Nephron progenitor cell (in vitro differentiated cells): ENCODE data around the gene LRRC74A.

Experiments used
- DNase-seq: peaks from one replicate; pipeline ENCODE4 v3.0.0; 2021
- H3K27ac Mint-ChIP-seq: 2 replicates; pipeline ENCODE4 v1.8.0; 2021; ENCODE audit warnings: mild to moderate bottlenecking, moderate library complexity, mixed read lengths
- H3K27me3 Mint-ChIP-seq: 2 replicates; pipeline ENCODE4 v1.8.0; 2021; ENCODE audit warnings: mild to moderate bottlenecking, low read depth, mixed read lengths; ENCODE audit not compliant: poor library complexity
- H3K36me3 Mint-ChIP-seq: 2 replicates; pipeline ENCODE4 v1.8.0; 2021; ENCODE audit warnings: low read depth, mixed read lengths
- H3K4me1 Mint-ChIP-seq: 2 replicates; pipeline ENCODE4 v1.8.0; 2021; ENCODE audit warnings: mixed read lengths
- H3K4me3 Mint-ChIP-seq: 2 replicates; pipeline ENCODE4 v1.8.0; 2021; ENCODE audit warnings: mild to moderate bottlenecking, moderate library complexity, mixed read lengths
- H3K9me3 Mint-ChIP-seq: 2 replicates; pipeline ENCODE4 v1.8.0; 2021; ENCODE audit warnings: mild to moderate bottlenecking, moderate library complexity, mixed read lengths
- CTCF ChIP-seq: fragments of 200-600 bp; sonication (generic); IDR thresholded peaks from 2 replicates; pipeline ENCODE4 v1.5.0; 2021; ENCODE audit warnings: antibody characterized with exemption

The LRRC74A gene

GRCh38 chr14:76877871-76878270, 51.7 kb downstream of the LRRC74A start:
- Mint-ChIP-seq H3K4me1 (peaks cover 9% of the 10 kb centered on the region), H3K9me3 (peaks cover 7% of the 10 kb centered on the region)

GRCh38 chr14:76880449-76880848, 54.2 kb downstream of the LRRC74A start:
- H3K36me3 Mint-ChIP-seq = no peaks in the 10 kb centered on the region
- H3K27me3 Mint-ChIP-seq = peaks cover 9% of the 10 kb centered on the region
- H3K4me3 Mint-ChIP-seq = no peak overlapping the region
- TF ChIP-seq CTCF = no peak
- DNase-seq = no peak
- peaks cover 5% of the 10 kb centered on the region for H3K4me1 Mint-ChIP-seq
- peaks cover 2% of the 10 kb centered on the region for H3K9me3 Mint-ChIP-seq
- H3K27ac Mint-ChIP-seq = no peak overlapping the region

More at GRCh38 chr14:76877871-76878270, 51.7 kb downstream of the LRRC74A start:
- H3K27me3 Mint-ChIP-seq = peaks cover 15% of the 10 kb centered on the region
- TF ChIP-seq CTCF = no peak
- H3K4me3 Mint-ChIP-seq = no peak overlapping the region
- no peaks in the 10 kb centered on the region for H3K36me3 Mint-ChIP-seq
- H3K27ac Mint-ChIP-seq = peak overlapping the region; percentile 29
- DNase-seq = no peak

- Mint-ChIP-seq H3K4me3 (no peak overlapping the region), H3K4me1 (peaks cover 5% of the 10 kb centered on the region), H3K27me3 (peaks cover 12% of the 10 kb centered on the region), H3K9me3 (no peaks in the 10 kb centered on the region), H3K27ac (no peak overlapping the region), H3K36me3 (no peaks in the 10 kb centered on the region)
- TF ChIP-seq CTCF = no peak
- no peak for DNase-seq
Measured at GRCh38 chr14:76881348-76881747, 55.1 kb downstream of the LRRC74A start.

- H3K9me3 Mint-ChIP-seq = no peaks in the 10 kb centered on the region
- no peaks in the 10 kb centered on the region for H3K36me3 Mint-ChIP-seq
- H3K4me1 Mint-ChIP-seq = no peaks in the 10 kb centered on the region
- H3K27me3 Mint-ChIP-seq = peaks cover 18% of the 10 kb centered on the region
- DNase-seq = no peak
- H3K27ac Mint-ChIP-seq = no peak overlapping the region
- H3K4me3 Mint-ChIP-seq = no peak overlapping the region
- no peak for TF ChIP-seq CTCF
Measured at GRCh38 chr14:76882651-76883050, 56.4 kb downstream of the LRRC74A start.

- H3K36me3 Mint-ChIP-seq = no peaks in the 10 kb centered on the region
- no peak for DNase-seq
- H3K4me1 Mint-ChIP-seq = no peaks in the 10 kb centered on the region
- no peak for TF ChIP-seq CTCF
- H3K9me3 Mint-ChIP-seq = no peaks in the 10 kb centered on the region
- H3K4me3 Mint-ChIP-seq = no peak overlapping the region
- H3K27ac Mint-ChIP-seq = peak overlapping the region; percentile 16
- H3K27me3 Mint-ChIP-seq = peaks cover 13% of the 10 kb centered on the region
Measured at GRCh38 chr14:76883447-76883846, 57.2 kb downstream of the LRRC74A start.

GRCh38 chr14:76884394-76884793, 58.2 kb downstream of the LRRC74A start:
- no peaks in the 10 kb centered on the region for H3K36me3 Mint-ChIP-seq
- peaks cover 16% of the 10 kb centered on the region for H3K27me3 Mint-ChIP-seq
- H3K9me3 Mint-ChIP-seq = no peaks in the 10 kb centered on the region
- H3K4me1 Mint-ChIP-seq = no peaks in the 10 kb centered on the region
- no peak for TF ChIP-seq CTCF
- no peak overlapping the region for H3K27ac Mint-ChIP-seq
- H3K4me3 Mint-ChIP-seq = no peak overlapping the region
- no peak for DNase-seq
